IPS-15b (cell line): Measurements from ENCODE around the gene RADIL.

ENCODE experiments used
- H3K27me3 ChIP-seq: one replicate; pipeline ENCODE4 v1.6.1; 2013; ENCODE audit warnings: low read length; ENCODE audit not compliant: control insufficient read depth, insufficient read depth
- H3K36me3 ChIP-seq: one replicate; pipeline ENCODE4 v1.6.1; 2013; ENCODE audit warnings: low read length; ENCODE audit not compliant: control insufficient read depth, insufficient read depth
- H3K4me1 ChIP-seq: one replicate; pipeline ENCODE4 v1.6.1; 2013; ENCODE audit warnings: mild to moderate bottlenecking, low read length; ENCODE audit not compliant: control insufficient read depth, insufficient read depth
- H3K4me3 ChIP-seq: one replicate; pipeline ENCODE4 v1.5.1; 2013; ENCODE audit warnings: low read depth, low read length
- H3K9ac ChIP-seq: one replicate; pipeline ENCODE4 v1.6.1; 2013; ENCODE audit warnings: low read depth, mild to moderate bottlenecking, low read length
- H3K9me3 ChIP-seq: one replicate; pipeline ENCODE4 v1.6.1; 2013; ENCODE audit warnings: mild to moderate bottlenecking, low read length; ENCODE audit not compliant: control insufficient read depth, insufficient read depth

Gene RADIL

DNA sequence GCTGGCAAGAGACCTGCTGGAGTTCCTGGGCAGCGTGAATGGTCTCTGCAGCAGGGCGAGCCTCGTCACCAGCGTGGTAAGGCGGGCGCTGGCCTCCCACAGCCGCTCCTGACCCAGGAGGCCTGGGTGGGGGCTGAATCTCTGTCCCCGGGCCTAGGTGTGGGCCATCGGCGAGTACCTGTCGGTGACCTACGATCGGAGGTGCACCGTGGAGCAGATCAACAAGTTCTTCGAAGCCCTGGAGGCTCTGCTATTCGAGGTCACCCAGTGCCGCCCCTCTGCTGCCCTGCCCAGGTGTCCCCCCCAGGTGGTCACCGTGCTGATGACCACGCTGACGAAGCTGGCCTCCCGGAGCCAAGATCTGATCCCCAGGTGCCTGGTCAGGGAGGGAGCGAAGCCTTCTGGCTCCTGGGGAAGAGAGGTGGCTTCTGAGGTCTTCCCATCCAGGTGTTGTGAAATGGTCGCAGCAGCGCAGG lies 93.0 kb downstream of the RADIL start:
- Histone ChIP-seq H3K9me3 (no peaks in the 10 kb centered on the region), H3K4me3 (no peak overlapping the region), H3K36me3 (peaks cover 43% of the 10 kb centered on the region), H3K4me1 (no peaks in the 10 kb centered on the region), H3K27me3 (no peaks in the 10 kb centered on the region), H3K9ac (no peak overlapping the region)

DNA sequence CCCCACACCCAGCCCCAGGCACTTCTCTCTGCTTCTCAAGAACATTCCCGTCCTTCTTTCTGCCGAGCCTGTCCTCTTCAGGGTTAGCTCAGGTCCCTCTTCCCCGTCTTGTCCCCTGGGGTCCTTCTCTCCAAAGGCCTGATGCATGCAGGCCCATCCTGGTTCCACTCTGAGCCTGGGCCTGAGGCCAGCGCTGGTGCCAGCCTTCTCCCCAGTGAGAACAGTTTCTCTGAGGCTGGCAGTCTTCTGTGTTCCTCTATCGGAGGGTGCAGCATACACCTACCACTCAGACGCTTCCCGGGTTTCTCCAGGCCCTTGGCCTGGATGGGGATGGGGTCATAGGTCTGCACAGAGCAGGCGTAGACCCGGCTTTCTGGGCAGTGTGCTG lies 93.4 kb downstream of the RADIL start:
- Histone ChIP-seq H3K9me3 (no peaks in the 10 kb centered on the region), H3K9ac (no peak overlapping the region), H3K4me3 (no peak overlapping the region), H3K4me1 (no peaks in the 10 kb centered on the region), H3K27me3 (no peaks in the 10 kb centered on the region), H3K36me3 (peaks cover 46% of the 10 kb centered on the region)

DNA sequence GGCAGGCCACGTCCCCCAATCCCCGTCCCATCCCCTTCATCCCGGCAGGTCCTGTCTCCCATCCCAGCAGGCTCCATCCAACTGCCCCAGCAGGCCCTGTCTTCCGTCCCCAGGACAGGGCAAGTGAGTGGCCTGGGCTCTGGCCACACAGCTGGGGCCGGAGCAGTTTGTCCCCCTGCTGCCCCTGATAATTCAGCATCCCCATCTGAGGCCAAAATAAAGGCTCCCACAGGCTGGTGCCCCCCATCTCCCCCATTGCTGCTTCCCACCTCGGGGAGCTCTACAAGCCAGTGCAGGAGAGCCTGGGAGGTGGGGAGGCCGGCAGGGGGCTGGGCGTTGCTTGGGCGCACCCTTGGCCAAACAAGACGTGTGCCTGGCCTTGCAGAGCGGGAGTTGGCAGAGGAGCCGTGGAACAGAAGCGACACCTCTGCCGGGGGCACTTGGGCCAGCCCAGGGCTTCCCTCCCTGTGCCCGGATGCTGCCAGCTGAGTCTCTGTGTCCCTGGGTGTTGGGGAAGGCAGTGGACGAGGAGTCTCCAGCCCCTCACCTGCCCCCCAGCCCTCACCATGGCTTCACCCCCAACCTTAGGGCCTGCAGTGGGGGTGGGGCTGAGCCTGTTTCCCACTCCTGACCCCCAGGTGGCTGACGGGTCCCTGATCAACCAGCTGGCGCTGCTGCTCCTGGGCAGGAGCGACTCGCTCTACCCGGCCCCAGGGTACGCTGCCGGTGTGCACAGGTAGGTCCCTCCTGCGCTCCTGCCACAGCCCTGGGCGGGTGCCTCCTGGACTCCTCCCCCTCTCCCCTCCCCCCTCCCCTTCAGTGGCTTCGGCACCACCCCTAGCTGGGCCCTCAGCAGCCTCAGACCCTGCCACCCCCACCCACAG lies 94.1 kb downstream of the RADIL start:
- Histone ChIP-seq H3K27me3 (no peaks in the 10 kb centered on the region), H3K4me1 (no peaks in the 10 kb centered on the region)

DNA sequence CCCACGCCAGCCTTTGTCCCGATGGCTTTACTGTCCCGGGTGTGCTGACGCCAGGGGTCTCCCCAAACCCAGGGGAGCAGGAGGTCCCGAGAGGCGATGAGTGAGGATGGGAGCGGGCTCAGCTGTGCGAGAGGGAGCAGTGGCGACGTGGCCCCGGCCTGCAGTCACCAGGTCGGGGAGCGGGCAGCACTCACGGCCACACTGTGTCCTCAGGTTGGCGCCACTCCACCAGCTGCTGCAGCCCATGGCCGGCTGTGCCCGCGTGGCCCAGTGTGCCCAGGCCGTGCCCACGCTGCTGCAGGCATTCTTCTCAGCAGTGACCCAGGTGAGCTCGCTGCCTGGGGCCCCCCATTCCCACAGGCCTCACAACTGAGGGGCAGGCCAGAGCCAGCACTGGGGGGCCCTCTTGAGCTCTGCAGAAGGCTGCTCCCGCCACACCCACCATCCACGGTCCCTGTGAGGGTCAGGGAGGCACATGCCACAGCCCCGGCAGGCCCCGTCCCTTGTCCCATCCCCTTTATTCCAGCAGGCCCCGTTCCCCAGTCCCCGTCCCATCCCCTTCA lies 94.8 kb downstream of the RADIL start:
- Histone ChIP-seq H3K4me3 (no peak overlapping the region), H3K27me3 (no peaks in the 10 kb centered on the region), H3K9ac (no peak overlapping the region), H3K4me1 (no peaks in the 10 kb centered on the region), H3K36me3 (peaks cover 55% of the 10 kb centered on the region), H3K9me3 (no peaks in the 10 kb centered on the region)

More for the DNA sequence above, 94.1 kb downstream of the RADIL start:
- Histone ChIP-seq H3K9me3 (no peaks in the 10 kb centered on the region), H3K36me3 (peaks cover 51% of the 10 kb centered on the region), H3K4me3 (no peak overlapping the region), H3K9ac (no peak overlapping the region)

DNA sequence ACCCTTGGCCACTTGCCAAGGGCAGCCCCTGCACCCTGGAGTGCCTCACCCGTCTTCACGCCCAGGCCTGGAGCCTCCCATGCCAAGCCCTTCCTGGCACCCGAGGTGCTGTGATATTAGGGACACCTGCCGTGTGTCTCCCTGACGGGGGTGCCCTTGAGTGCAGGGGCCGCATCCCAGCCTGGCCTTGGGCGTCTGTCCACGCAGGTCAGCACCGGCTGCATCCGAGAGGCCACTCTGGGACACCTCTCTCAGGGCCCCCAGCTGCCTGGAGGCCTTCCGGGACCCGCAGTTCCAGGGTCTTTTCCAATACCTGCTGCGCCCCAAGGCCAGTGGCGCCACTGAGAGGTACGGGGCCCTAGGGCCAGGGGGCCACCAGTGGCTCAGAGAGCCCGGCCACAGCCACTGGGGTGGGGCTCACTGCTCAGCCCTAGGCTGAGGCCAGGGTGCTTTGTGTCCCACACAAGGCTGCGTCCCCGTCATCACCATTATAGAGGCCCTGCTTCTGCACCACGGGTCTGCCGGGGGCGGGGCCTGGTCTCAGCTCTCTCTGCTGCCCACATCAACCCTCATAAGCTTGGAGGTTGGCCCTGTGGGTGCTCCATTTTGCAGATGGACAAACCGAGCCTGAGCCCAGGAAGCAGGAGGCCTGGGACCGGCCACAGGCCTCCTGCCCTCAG lies 95.4 kb downstream of the RADIL start:
- Histone ChIP-seq H3K36me3 (peaks cover 58% of the 10 kb centered on the region), H3K27me3 (no peaks in the 10 kb centered on the region), H3K9me3 (no peaks in the 10 kb centered on the region), H3K4me1 (no peaks in the 10 kb centered on the region), H3K9ac (no peak overlapping the region), H3K4me3 (no peak overlapping the region)

DNA sequence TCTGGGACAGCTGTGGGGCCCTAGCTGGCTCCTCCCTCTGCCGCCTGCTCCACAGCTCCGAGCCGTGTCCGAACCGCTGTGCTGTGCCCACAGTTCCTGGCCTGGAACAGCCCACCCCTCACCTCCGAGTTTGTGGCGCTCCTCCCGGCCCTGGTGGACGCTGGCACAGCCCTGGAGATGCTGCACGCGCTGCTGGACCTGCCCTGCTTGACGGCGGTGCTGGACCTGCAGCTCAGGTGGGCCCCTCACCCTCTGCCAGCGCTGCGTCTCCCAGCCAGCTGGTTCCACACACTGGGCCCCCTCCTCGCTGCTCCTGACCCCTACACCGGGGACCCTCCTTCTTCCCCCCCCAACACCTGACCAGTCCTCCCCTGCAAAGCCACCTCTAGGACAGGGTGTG lies 96.0 kb downstream of the RADIL start:
- Histone ChIP-seq H3K9me3 (no peaks in the 10 kb centered on the region), H3K9ac (no peak overlapping the region), H3K4me1 (no peaks in the 10 kb centered on the region), H3K27me3 (no peaks in the 10 kb centered on the region), H3K36me3 (peaks cover 59% of the 10 kb centered on the region), H3K4me3 (no peak overlapping the region)

DNA sequence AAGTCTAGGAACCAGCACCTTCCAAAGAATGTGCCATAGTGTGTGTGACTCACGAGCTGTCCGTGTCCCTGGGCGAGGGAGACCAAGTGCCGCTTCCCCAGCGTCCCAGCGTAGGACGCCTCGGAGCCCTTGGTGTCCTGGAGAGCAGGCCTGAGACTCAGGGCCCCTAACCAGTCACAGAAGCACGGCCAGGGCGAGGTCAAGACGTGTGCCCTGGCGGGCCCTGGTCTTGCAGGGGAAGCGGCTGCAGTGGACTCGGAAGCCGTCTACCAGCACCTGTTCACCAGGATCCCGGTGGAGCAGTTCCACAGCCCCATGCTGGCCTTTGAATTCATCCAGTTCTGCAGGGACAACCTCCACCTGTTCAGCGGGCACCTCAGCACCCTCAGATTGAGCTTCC lies 97.5 kb downstream of the RADIL start:
- Histone ChIP-seq H3K4me1 (no peaks in the 10 kb centered on the region), H3K27me3 (no peaks in the 10 kb centered on the region), H3K36me3 (peaks cover 69% of the 10 kb centered on the region), H3K4me3 (no peak overlapping the region), H3K9me3 (no peaks in the 10 kb centered on the region), H3K9ac (no peak overlapping the region)

DNA sequence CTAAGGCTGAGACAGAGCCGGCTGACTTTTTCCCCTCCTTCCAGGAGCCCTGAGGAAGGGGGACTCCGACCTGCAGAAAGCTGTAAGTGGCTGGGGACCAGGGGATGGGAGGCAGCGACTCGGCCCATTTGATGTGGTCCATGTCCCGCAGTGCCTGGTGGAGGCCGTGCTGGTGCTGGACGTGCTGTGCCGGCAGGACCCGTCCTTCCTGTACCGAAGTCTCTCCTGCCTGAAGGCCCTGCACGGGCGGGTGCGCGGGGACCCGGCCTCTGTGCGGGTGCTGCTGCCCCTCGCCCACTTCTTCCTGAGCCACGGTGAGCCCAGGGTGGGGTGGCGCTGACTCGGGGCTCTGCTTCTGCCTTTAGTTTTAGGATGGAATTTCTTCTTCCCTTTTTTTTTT lies 98.1 kb downstream of the RADIL start:
- no peak overlapping the region for H3K9ac ChIP-seq
- no peaks in the 10 kb centered on the region for H3K27me3 ChIP-seq
- H3K4me1 ChIP-seq: no peaks in the 10 kb centered on the region
- H3K9me3 ChIP-seq: no peaks in the 10 kb centered on the region
- H3K36me3 ChIP-seq: peaks cover 67% of the 10 kb centered on the region
- H3K4me3 ChIP-seq: no peak overlapping the region

DNA sequence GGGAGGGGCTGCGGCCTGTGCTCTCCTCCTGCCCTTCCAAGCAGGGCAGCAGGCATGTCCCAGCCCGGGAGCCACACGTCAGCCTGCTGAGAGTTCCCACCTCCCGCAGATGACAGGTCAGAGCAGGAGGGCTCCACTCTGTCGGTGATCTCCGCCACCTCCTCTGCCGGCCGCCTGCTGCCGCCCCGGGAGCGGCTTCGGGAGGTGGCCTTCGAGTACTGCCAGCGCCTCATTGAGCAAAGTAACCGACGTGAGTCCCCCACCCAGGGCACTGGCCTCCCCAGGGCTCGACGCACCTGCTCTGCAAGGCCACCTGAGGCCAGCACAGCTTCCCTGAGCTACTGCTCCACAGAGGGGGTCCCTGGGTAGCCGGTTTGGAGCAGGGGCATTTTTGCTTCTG lies 98.7 kb downstream of the RADIL start:
- Histone ChIP-seq H3K4me1 (no peaks in the 10 kb centered on the region), H3K9me3 (no peaks in the 10 kb centered on the region), H3K4me3 (no peak overlapping the region), H3K27me3 (no peaks in the 10 kb centered on the region), H3K9ac (no peak overlapping the region), H3K36me3 (peaks cover 67% of the 10 kb centered on the region)

DNA sequence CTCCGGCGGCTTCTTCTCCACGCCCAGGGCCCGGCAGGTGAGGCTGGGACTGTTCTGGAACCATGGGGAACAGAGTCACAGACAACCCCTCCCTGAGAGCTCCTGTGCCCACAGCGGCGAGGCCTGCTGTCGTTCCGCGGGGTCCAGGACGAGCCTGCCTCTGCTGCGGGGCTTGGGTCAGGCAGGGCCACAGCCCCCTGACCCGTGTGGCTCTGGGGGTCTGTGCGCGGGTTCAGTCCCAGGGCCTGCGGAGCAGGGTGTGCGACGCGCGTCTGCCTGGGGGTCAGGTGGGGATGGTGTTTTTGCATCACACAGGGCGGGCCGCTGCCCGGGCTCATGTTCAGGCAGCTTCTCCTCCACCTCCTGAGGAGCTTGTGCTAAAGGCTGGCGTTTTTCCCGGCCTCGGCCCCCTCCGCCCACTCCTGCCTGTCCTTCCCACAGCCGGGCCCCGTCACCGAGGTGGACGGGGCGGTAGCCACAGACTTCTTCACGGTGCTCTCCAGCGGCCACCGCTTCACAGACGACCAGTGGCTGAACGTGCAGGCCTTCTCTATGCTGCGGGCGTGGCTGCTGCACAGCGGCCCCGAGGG lies 99.7 kb downstream of the RADIL start:
- peaks cover 59% of the 10 kb centered on the region for H3K36me3 ChIP-seq
- H3K27me3 ChIP-seq: no peaks in the 10 kb centered on the region
- H3K9ac ChIP-seq: no peak overlapping the region
- no peak overlapping the region for H3K4me3 ChIP-seq
- no peaks in the 10 kb centered on the region for H3K9me3 ChIP-seq
- no peaks in the 10 kb centered on the region for H3K4me1 ChIP-seq

DNA sequence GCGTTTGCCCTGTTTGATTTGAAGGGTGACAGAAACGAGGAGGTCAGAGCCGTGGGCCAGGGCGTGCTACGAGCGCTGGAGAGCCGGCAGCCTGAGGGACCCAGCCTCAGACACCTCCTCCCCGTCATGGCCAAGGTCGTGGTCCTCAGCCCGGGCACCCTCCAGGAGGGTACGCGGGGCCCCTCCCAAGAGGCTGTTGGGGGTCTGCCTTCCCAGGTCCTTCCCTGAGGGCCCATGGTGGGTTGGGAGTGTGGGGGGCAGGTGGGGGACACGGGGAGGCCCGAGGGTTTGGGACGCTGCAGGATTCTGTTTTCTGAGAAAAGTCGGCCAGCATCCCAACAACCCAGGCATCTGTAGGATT lies 100.2 kb downstream of the RADIL start:
- Histone ChIP-seq H3K4me3 (no peak overlapping the region), H3K4me1 (no peaks in the 10 kb centered on the region), H3K36me3 (peaks cover 54% of the 10 kb centered on the region), H3K9me3 (no peaks in the 10 kb centered on the region), H3K9ac (no peak overlapping the region), H3K27me3 (no peaks in the 10 kb centered on the region)
